ENCODE data around the gene NEO1. TPM values are rescaled to one million over a fixed set of nuclear protein-coding genes. Genes with fewer than 3 reads are reported as not detected.

Gene NEO1, protein sequence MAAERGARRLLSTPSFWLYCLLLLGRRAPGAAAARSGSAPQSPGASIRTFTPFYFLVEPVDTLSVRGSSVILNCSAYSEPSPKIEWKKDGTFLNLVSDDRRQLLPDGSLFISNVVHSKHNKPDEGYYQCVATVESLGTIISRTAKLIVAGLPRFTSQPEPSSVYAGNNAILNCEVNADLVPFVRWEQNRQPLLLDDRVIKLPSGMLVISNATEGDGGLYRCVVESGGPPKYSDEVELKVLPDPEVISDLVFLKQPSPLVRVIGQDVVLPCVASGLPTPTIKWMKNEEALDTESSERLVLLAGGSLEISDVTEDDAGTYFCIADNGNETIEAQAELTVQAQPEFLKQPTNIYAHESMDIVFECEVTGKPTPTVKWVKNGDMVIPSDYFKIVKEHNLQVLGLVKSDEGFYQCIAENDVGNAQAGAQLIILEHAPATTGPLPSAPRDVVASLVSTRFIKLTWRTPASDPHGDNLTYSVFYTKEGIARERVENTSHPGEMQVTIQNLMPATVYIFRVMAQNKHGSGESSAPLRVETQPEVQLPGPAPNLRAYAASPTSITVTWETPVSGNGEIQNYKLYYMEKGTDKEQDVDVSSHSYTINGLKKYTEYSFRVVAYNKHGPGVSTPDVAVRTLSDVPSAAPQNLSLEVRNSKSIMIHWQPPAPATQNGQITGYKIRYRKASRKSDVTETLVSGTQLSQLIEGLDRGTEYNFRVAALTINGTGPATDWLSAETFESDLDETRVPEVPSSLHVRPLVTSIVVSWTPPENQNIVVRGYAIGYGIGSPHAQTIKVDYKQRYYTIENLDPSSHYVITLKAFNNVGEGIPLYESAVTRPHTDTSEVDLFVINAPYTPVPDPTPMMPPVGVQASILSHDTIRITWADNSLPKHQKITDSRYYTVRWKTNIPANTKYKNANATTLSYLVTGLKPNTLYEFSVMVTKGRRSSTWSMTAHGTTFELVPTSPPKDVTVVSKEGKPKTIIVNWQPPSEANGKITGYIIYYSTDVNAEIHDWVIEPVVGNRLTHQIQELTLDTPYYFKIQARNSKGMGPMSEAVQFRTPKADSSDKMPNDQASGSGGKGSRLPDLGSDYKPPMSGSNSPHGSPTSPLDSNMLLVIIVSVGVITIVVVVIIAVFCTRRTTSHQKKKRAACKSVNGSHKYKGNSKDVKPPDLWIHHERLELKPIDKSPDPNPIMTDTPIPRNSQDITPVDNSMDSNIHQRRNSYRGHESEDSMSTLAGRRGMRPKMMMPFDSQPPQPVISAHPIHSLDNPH (N-terminal part only)
- polyA plus RNA-seq (2012; rRNA removed) = 12.7 and 13.1 TPM in 2 replicates
- polyA plus RNA-seq (2012; cell fraction: cytosol; rRNA removed) = 13.6 and 14.5 TPM in 2 replicates
- polyA plus RNA-seq (2012; cell fraction: nucleus; rRNA removed) = 16.3 and 22.5 TPM in 2 replicates

DNA sequence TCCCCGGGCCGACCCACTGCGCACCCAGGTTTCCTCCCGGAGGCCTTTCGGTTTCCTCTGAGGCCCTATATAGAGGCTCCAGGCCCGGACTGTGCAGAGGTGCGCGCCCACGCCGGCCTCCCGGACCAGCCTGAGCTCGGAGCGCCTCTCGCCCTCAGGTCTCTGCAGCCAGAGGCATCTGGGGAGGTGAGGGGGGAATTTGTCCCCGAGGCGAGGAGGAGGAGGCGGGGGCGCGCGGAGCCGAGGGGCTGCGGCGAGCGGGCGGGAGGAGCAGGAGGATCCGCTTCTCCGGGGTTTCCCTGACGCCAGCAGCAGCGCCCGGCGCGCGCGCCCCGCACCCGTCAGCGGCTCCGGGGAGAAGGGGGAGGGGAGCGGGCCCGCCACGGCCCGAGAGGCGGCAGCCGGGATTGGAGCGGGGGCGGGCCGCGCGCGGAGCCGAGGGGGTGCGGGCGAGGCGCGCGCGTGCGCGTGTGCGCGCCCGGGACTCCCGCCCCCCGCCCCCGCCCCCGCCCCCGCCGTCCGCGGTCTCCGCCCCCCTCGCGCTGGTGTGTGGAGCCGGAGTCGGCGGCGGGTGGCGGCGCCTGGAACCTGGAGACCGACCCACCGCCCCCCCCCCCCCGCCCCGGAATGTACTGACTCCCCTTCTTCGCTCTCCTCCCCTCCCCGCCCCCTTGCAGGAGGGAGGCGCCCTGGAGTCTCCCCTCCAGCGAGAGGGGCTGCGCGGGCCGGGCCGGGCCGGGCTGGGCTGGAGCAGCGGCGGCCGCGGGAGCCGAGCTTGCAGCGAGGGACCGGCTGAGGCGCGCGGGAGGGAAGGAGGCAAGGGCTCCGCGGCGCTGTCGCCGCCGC is at the start of gene NEO1:
TSS of gene NEO1 (plus strand) at position 657 of the 846 bp plus-strand sequence. CDS start 213 bp downstream, outside the sequence.
- Histone ChIP-seq H3K9ac (peak within 1 kb of the TSS; percentile 77), H2AFZ (ENCODE audit: low read depth) (peak within 1 kb of the TSS; percentile 96), H3K4me3 (ENCODE audit: low read depth in 2 of 2, low read length in 1 of 2) (peak within 1 kb of the TSS; percentile 76 to 83), H3K9me2 (no peaks in the 10 kb centered on the region), H3K36me3 (replicated peaks in 1 of 2; ENCODE audit: control insufficient read depth in 1 of 2, insufficient read depth in 2 of 2, low read length in 1 of 2) (no peaks in the 10 kb centered on the region), H3K79me2 (ENCODE audit: insufficient read depth) (no peaks in the 10 kb centered on the region), H3K27me3 (ENCODE audit: insufficient read depth) (no peaks in the 10 kb centered on the region), H3K9me3 (no peaks in the 10 kb centered on the region), H4K20me1 (ENCODE audit: insufficient read depth) (peaks cover 10% of the 10 kb centered on the region; the same call in 1 of the 2 replicates), H3K4me1 (ENCODE audit: control insufficient read depth in 1 of 2, insufficient read depth in 2 of 2, low read depth in 1 of 2, low read length in 1 of 2) (peaks cover 0 to 5% of the 10 kb centered on the region in 2 experiments; a peak in 2 of 4 replicates), H3K27ac (ENCODE audit: low read depth in 2 of 2, low read length in 1 of 2) (peak within 1 kb of the TSS; percentile 60 to 95), H3F3A (replicated peaks; ENCODE audit: insufficient read depth) (no peaks in the 10 kb centered on the region), H3K4me2 (peak within 1 kb of the TSS; percentile 93)
- 0% methylated on average over 16 of the region's 108 CpGs for WGBS (ENCODE audit: low lambda C conversion rate)
- TF ChIP-seq EP300 (IDR thresholded peaks at IDR 0.05; ENCODE audit: borderline replicate concordance in 1 of 2, low read depth in 1 of 2, low read length in 1 of 2) (0 out of 4 replicates have a peak, but pooled peaks of 1 of the 2 experiments have one; percentile 8), CHD2 (IDR thresholded peaks at IDR 0.05; ENCODE audit: low read length, partially characterized antibody) (peak; percentile 89), NRF1 (IDR thresholded peaks at IDR 0.05; ENCODE audit: low read depth, low read length) (peak; percentile 59), TAF1 (IDR thresholded peaks at IDR 0.05; ENCODE audit: borderline replicate concordance, low read depth, low read length) (peak; percentile 42; the same call in 1 of the 2 replicates), GATA2 (CRISPR knock-in tag; IDR thresholded peaks at IDR 0.05) (no peak), YY1 (IDR thresholded peaks at IDR 0.05; ENCODE audit: low read depth) (no peak; the same call in 1 of the 2 replicates), EZH2phosphoT487 (IDR thresholded peaks at IDR 0.05; ENCODE audit: borderline replicate concordance, low read depth) (no peak), RXRA (IDR thresholded peaks at IDR 0.05; ENCODE audit: borderline replicate concordance, low read depth) (no peak; the same call in 1 of the 2 replicates), TEAD4 (IDR thresholded peaks at IDR 0.05; ENCODE audit: borderline replicate concordance, insufficient read depth) (no peak)
- TF ChIP-seq, protein P1, sequence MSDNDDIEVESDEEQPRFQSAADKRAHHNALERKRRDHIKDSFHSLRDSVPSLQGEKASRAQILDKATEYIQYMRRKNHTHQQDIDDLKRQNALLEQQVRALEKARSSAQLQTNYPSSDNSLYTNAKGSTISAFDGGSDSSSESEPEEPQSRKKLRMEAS (IDR thresholded peaks at IDR 0.05; ENCODE audit: low read depth) = 0 out of 2 replicates have a peak, but pooled peaks have one; percentile 27
- ChIA-PET POLR2A (no interaction called here), CTCF (interaction anchor here (0.9 to 1.8 kb wide), 9 partner anchors 10 to 222 kb away, joined by 3 to 11 read pairs (median 4); no protein-coding TSS in a partner anchor)
- DNase-seq = peak; percentile 97
